Mesothelial cell of epicardium (in vitro differentiated cells): ENCODE results near the gene DTNB. TPM values are rescaled to one million over a fixed set of nuclear protein-coding genes. Genes with fewer than 3 reads are reported as not detected.

Experiments used
- DNase-seq, 2 experiments: peaks; one replicate each; pipeline ENCODE4 v3.0.0; 2021; ENCODE audit warnings: low spot score in 2 of 2; ENCODE audit not compliant: unreplicated experiment in 2 of 2
- H3K27ac Mint-ChIP-seq: 2 replicates; pipeline ENCODE4 v1.8.0; 2021; ENCODE audit warnings: mixed read lengths
- H3K27me3 Mint-ChIP-seq: 2 replicates; pipeline ENCODE4 v1.8.0; 2021; ENCODE audit warnings: low read depth, mixed read lengths
- H3K36me3 Mint-ChIP-seq: 2 replicates; pipeline ENCODE4 v1.8.0; 2021; ENCODE audit warnings: mixed read lengths
- H3K4me1 Mint-ChIP-seq: 2 replicates; pipeline ENCODE4 v1.8.0; 2021; ENCODE audit warnings: mixed read lengths
- H3K4me3 Mint-ChIP-seq: 2 replicates; pipeline ENCODE4 v1.8.0; 2021; ENCODE audit warnings: mild to moderate bottlenecking, moderate library complexity, mixed read lengths
- H3K9me3 Mint-ChIP-seq: 2 replicates; pipeline ENCODE4 v1.8.0; 2021; ENCODE audit warnings: mixed read lengths
- total RNA-seq: library from RNA; stranded (reverse); gene quantifications from 3 replicates; pipeline ENCODE4 v1.2.1, GENCODE V29; 2021
- TF ChIP-seq, protein P1 (sequence below): fragments of 200-600 bp; sonication (generic); IDR thresholded peaks from one replicate; pipeline ENCODE4 v1.5.0; 2021; ENCODE audit warnings: antibody characterized with exemption; ENCODE audit not compliant: unreplicated experiment

DTNB gene
- total RNA-seq, 1 donor from 2014 or later = 36.3 TPM

GRCh38 chr2:25589676-25590205 is 83.6 kb downstream of the DTNB start:
- TF ChIP-seq, protein P1, sequence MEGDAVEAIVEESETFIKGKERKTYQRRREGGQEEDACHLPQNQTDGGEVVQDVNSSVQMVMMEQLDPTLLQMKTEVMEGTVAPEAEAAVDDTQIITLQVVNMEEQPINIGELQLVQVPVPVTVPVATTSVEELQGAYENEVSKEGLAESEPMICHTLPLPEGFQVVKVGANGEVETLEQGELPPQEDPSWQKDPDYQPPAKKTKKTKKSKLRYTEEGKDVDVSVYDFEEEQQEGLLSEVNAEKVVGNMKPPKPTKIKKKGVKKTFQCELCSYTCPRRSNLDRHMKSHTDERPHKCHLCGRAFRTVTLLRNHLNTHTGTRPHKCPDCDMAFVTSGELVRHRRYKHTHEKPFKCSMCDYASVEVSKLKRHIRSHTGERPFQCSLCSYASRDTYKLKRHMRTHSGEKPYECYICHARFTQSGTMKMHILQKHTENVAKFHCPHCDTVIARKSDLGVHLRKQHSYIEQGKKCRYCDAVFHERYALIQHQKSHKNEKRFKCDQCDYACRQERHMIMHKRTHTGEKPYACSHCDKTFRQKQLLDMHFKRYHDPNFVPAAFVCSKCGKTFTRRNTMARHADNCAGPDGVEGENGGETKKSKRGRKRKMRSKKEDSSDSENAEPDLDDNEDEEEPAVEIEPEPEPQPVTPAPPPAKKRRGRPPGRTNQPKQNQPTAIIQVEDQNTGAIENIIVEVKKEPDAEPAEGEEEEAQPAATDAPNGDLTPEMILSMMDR = no peak
- H3K27ac Mint-ChIP-seq = no peak overlapping the region
- H3K36me3 Mint-ChIP-seq = no peaks in the 10 kb centered on the region
- H3K4me1 Mint-ChIP-seq = peaks cover 17% of the 10 kb centered on the region
- no peak for DNase-seq
- H3K9me3 Mint-ChIP-seq = no peaks in the 10 kb centered on the region
- H3K27me3 Mint-ChIP-seq = no peaks in the 10 kb centered on the region
- no peak overlapping the region for H3K4me3 Mint-ChIP-seq

- DNase-seq = no peak
- no peaks in the 10 kb centered on the region for H3K27me3 Mint-ChIP-seq
- TF ChIP-seq, protein P1 = no peak
Observed at GRCh38 chr2:25588576-25588975, 84.8 kb downstream of the DTNB start.

GRCh38 chr2:25587361-25587760 is 86.0 kb downstream of the DTNB start:
- TF ChIP-seq, protein P1 = no peak
- no peaks in the 10 kb centered on the region for H3K27me3 Mint-ChIP-seq
- no peaks in the 10 kb centered on the region for H3K9me3 Mint-ChIP-seq
- peaks cover 17% of the 10 kb centered on the region for H3K4me1 Mint-ChIP-seq
- no peaks in the 10 kb centered on the region for H3K36me3 Mint-ChIP-seq
- no peak overlapping the region for H3K27ac Mint-ChIP-seq
- no peak for DNase-seq
- no peak overlapping the region for H3K4me3 Mint-ChIP-seq

More at GRCh38 chr2:25588576-25588975, 84.8 kb downstream of the DTNB start:
- H3K9me3 Mint-ChIP-seq = no peaks in the 10 kb centered on the region
- H3K4me1 Mint-ChIP-seq = peaks cover 17% of the 10 kb centered on the region
- H3K4me3 Mint-ChIP-seq = no peak overlapping the region
- H3K36me3 Mint-ChIP-seq = no peaks in the 10 kb centered on the region
- no peak overlapping the region for H3K27ac Mint-ChIP-seq

DNA sequence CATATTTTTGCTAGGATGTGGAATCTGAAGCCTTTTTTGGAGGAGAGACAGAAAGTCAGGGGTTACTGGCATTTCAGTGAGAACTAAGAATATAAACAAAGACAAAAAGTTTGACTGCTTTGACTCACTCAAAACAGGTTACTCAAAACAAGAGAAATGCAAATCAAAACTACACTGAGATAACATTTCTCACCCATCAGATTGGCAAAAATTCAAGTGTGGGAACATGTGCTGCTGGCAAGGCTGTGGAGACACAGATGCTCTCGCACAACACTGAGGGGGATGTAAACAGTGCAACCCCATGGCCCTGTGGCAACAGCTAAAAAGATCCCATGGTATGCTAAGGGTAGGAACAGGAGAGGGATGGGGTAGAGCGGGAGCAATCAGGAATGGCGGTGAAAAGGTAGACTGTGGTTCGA is 86.6 kb downstream of the DTNB start:
- Mint-ChIP-seq H3K27ac (no peak overlapping the region), H3K9me3 (no peaks in the 10 kb centered on the region), H3K4me3 (no peak overlapping the region), H3K4me1 (peaks cover 17% of the 10 kb centered on the region), H3K27me3 (no peaks in the 10 kb centered on the region), H3K36me3 (no peaks in the 10 kb centered on the region)
- TF ChIP-seq, protein P1 = no peak
- DNase-seq = no peak

DNA sequence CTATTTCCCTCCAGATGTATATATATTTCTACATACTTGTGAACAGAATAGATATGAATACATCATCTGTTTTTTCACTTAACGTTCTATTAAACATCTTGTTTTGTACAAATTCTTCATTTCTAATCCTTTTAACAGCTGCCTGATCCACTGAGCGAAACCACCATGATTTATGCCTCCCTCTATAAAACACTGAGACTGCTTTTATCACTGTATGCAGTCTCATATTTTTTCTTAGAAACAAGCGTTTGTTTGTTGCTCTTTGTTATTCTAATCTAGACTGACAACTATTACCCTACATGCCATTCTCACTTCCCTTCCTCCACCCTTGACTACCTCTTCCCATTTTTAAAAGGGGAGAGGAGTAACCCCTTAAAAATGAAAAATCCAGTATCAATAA is 88.2 kb downstream of the DTNB start:
- Mint-ChIP-seq H3K9me3 (no peaks in the 10 kb centered on the region), H3K27ac (no peak overlapping the region), H3K27me3 (no peaks in the 10 kb centered on the region), H3K36me3 (no peaks in the 10 kb centered on the region), H3K4me3 (no peak overlapping the region), H3K4me1 (peaks cover 17% of the 10 kb centered on the region)
- TF ChIP-seq, protein P1 = no peak
- no peak for DNase-seq
